ENCODE results near the gene TUBGCP2.
"Not testable (repeated sequence)": the region's sequence is repeated elsewhere in the genome, so short reads cannot be mapped to it uniquely, and the experiment has no call there.

TUBGCP2 gene

DNA sequence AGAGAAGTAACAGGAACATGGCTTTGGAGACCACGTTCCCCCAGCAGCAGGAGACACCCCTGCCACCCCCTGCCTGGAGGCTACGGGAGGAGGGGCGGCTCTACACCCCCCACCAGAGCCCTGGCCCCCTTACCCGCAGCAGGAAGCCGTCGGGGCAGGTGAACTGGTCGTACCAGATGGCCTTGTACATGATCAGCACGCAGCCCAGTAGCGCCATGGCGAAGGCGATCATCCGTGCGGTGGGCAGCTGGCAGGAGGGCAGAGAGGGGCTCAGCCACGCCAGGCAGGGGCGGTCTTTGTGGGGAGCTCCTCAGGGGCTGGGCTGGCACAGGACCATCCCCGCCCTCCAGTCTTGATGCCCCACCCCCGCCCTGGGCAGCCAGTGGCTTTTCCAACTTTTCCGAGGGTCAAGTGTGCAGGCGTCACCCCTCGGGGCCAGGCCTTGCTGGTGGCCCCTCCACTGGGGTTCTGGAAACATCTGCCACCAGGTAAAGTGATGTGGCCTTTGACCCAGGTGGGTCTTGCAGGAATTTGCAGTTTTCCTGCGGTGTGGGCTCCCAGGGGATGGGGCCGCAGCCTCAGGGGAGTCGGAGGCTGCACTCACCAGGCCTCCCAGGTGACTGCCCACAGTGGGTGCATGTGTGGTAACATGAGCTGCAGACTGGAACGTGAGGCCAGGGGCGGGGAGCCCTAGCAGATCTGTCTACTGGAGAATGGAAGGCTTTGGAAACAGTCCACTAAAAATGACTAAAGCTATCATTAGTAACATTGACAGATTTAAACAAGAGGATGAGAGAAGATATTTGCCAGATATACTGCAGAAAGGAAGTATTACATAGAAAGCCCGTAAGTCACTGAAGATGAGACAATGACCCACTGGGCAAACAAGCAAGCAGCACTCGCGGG lies 18.3 kb upstream of the TUBGCP2 start:
- in situ Hi-C loops (cut with MboI; ENCODE audit: low sequenced_read_pairs), result no loop called here

DNA sequence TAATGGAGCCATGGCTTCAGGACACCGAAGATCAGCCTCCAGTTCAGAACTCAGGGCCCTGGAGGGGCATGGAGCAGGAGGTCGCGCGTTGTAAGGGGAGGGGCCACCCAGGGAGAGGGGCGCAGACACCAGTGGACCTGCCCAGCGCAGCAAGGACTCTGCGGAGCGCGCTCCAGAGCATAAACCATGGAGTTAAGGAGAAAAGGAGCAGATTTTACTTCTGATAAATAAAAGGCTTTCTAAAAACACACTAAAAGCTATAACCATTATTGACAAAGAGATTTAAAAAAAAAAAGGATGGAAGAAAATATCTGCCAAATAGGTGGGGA lies 17.5 kb upstream of the TUBGCP2 start:
- in situ Hi-C loops (cut with MboI; ENCODE audit: low sequenced_read_pairs), result no loop called here

DNA sequence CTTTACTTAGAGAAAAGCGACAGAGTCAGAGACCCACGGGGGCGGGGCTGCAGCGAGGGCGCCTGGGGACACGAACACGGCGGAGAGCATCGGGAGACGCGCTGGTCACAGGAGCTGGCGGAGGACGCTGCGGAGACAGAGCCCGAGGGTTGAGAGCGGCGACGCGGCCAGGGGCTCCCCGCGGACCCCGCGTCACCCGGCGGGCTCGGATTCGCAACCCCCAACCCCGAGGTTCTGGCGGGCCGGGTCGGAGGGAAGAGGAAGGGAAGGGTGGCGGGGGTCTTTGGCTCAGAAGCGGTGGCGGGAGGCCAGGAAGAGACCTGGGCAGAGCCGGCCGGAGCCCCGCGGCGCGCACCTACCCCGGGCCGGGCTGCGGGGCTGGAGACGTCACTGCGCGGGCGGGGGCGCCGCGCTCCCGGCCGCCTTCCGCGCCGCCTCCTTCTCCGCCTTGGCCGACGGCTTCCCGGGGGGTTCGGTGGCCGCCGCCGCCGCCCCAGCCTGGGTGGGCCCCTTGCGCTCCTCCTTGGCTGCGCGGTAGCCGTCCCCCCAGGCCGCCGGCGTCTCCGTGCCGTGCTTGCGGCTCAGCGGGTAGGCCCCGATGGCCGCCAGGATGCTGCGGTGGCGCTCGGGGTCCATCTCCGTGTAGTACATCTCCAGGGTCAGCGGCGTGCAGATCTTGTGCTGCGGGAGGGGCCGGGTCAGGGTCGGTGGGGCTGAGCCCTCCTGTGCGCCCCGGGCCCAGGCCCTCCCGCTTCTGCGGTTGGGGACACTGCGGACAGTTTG lies 17.0 kb upstream of the TUBGCP2 start:
- in situ Hi-C loops (cut with MboI; ENCODE audit: low sequenced_read_pairs), result no loop called here

DNA sequence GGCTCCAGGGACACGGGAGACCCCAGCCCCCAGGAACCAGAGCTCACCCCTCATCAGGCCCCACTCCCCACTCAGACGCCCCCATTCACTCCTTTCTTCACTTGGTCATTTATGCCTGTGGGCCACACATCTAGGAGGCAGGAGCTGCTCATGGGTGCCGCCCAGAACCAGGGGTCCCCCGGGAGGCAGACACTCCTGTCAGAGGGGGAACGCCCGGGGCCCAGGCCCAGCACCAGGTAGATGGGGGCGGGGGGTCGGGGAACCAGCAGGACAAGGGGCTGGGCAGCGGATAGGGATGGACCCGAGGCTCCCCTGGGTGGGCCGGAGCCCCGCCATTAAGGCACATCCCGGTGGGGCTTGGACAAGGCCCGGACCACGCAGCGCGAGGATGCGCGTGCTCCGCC lies 16.2 kb upstream of the TUBGCP2 start:
- in situ Hi-C loops (cut with MboI; ENCODE audit: low sequenced_read_pairs), result no loop called here

DNA sequence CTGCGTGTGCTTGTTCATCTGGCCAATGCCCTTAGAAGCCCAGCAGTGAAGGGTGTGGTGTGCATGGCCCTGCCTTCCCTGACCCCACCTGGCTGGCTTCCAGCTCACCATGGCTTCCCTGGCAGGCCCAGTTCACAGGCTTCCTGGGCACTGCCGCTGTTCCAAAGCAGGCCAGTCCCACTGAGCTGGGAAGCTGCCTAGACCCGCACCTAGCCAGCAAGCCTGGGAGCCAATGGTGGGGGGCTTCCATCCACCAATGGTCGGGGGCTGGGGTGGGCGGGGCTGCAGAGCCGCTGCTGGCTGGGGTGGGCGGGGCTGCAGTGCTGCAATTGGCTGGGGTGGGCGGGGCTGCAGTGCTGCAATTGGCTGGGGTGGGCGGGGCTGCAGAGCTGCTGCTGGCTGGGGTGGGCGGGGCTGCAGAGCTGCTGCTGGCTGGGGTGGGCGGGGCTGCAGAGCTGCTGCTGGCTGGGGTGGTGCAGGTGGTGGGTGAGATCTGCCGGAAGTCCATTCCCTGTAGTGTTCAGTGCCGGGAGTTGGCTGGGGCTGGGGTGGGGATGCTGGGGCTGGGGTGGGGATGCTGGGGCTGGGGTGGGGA lies 15.6 kb upstream of the TUBGCP2 start:
- in situ Hi-C loops (cut with MboI; ENCODE audit: low sequenced_read_pairs), result no loop called here

DNA sequence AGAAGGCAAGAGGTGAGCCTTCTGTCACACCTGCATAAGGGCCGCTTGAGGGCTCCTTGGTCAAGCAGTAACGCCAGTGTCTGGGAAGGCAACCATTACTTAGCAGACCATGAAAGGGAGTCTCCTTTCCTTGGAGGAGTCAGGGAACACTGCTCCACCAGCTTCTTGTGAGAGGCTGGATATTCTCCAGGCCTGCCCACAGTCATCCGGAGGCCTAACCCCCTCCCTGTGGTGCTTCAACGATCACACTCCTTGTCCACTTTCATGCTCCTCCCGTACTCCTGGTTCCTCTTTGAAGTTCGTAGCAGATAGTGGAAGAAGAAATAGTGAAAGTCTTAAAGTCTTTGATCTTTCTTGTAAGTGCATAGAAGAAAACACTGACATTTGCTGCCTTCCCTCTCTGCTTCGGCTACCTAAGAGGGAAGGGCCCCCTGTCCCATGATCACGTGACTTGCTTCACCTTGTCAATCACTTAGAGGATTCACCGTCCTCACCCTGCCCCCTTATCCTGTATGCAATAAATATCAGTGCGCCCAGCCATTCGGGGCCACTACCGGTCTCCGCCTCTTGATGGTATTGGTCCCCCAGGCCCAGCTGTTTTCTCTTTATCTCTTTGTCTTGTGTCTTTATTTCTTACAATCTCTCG lies 13.5 kb upstream of the TUBGCP2 start:
- in situ Hi-C loops (cut with MboI; ENCODE audit: low sequenced_read_pairs), result not testable (repeated sequence)

DNA sequence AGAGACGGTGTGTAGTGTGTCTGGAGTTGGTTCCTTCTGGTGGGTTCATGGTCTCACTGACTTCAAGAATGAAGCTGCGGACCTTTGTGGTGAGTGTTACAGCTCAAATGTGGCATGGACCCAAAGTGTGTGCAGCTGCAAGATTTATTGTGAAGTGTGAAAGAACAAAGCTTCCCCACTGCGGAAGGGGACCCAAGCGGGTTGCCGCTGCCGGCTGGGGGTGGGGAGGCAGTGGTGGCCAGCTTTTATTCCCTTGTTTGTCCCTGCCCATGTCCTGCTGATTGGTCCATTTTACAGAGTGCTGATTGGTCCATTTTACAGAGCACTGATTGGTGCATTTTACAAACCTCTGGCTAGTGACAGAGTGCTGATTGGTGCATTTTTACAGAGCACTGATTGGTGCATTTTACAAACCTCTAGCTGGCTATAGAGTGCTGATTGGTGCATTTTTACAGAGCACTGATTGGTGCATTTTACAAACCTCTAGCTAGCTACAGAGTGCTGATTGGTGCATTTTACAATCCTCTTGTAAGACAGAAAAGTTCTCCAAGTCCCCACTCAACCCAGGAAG lies 12.3 kb upstream of the TUBGCP2 start:
- in situ Hi-C loops (cut with MboI; ENCODE audit: low sequenced_read_pairs), result not testable (repeated sequence)

DNA sequence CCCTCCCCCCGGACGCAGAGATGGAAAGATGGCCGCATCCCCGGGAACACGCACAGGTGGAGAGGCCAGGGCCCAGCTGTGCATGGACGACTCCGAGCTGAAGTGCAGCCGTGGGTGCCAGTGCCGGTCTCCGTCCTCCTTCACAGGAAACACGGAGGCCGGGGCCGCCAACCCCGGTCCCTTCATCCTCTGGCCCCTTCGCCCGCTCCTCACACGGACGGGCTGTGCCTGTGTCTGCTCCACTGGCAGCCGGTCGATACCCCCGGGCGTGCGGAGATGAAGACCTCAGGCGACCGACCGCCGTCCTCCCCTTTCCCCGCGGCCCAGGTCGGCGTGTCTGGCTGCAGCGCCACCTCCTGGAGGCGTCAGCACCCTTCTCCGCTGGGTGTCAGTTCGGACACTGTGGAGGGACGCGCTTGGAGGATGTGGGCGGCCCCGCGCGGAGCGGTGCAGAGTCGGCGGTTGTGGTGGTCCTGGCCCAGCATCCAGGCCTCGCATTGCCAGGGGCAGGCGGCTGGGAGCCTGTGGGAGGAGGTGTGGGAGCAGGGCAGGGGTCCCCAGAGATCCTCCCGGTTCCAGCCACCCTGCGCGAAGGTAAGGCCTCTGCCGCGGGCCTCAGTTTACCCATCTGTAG lies 9.9 kb upstream of the TUBGCP2 start:
- in situ Hi-C loops (cut with MboI; ENCODE audit: low sequenced_read_pairs), result no loop called here

DNA sequence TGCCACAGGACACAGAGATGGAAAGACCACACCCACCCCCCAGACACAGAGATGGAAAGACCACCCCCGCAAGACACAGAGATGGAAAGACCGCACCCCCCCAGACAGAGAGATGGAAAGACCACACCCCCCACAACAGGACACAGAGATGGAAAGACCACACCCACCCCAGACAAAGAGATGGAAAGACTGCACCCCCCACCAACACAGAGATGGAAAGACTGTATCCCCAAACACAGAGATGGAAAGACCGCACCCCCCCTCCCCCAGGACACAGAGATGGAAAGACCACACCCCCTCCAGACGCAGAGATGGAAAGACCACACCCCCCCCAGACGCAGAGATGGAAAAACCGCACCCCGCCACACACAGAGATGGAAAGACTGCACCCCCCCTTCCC lies 8.1 kb upstream of the TUBGCP2 start:
- in situ Hi-C loops (cut with MboI; ENCODE audit: low sequenced_read_pairs), result no loop called here

DNA sequence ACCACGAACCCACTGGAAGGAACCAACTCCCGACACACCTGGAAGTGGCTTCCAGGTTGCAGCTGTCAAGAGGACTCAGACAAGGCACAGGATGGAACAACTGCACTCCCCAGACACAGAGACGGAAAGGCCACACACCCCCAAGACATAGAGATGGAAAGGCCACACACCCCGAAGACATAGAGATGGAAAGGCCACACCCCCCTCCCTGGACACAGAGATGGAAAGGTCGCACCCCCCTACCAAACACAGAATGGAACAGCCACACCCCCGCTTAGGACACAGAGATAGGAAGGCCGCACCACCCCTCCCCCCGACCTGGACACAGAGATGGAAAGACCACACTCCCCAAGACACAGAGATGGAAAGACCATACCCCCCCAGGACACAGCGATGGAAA lies 7.6 kb upstream of the TUBGCP2 start:
- in situ Hi-C loops (cut with MboI; ENCODE audit: low sequenced_read_pairs), result no loop called here

DNA sequence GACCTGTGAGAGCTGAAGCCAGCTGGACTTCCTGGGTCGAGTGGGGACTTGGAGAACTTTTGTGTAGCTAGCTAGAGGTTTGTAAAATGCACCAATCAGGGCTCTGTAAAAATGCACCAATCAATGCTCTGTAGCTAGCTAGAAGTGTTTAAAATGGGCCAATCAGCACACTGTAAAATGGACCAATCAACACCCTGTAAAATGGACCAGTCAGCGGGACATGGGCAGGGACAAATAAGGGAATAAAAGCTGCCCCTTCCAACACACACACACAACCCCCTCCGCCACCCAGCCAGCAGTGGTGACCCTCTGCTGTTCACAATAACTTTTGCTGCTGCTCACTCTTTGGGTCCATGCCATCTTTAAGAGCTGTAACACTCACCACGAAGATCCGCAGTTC lies 7.2 kb upstream of the TUBGCP2 start:
- in situ Hi-C loops (cut with MboI; ENCODE audit: low sequenced_read_pairs), result no loop called here

DNA sequence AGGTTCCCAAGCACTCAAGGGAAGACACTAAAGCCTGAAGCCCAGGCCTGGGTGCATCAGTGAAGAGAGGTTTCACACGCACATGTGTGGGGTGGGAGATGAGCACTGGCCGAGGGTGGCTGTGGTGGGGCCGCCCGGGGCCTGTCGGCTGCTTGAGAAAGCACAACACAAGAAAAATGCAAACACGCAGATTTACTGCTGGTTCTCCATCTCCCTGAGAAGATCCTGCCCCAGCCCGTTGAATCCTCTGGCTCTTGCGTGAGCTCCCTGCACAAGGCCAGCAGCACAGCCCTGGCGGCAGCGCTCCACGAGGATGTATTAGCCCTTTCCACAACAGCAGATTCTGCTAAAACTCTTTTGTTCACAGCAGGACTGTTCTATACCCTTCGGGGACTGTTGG lies 6.2 kb upstream of the TUBGCP2 start:
- in situ Hi-C loops (cut with MboI; ENCODE audit: low sequenced_read_pairs), result no loop called here

DNA sequence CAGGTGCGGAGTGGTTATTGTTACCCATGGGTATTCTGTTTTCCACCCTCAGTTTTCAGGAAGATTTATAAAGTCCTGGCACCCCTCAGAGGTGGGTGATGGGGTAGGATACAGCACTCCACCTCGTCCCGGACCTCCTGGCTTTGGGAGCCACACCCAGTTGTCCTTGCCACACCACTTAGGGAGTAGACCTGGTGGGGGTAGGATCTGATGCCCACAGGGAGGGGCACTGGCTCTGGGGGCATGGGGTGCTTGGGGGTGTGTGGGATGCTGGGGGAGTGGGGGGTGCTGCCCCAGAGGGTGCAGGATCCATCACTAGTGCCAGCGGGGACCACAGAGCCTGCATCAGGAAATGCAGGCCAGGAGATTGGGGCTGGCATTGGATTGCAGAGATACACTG lies 4.5 kb upstream of the TUBGCP2 start:
- in situ Hi-C loops (cut with MboI; ENCODE audit: low sequenced_read_pairs), result no loop called here

DNA sequence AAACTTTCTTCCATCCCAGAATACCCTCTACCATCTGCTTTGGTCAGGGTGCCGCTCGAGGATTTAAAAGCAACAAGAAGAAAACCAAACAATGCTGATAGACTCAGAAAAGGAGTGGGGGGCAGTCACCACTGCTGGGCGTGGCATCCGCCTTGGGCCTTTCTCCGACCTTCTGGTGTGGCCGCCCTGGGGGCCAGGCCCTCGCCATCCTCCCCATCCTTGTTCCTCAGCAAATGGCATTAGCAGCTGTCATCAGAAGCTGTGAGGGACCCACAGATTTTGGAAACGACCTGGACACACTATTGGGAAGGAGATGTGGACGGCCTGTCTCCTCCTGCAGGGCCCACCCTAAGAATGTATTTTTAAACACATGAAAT lies 4.1 kb upstream of the TUBGCP2 start:
- in situ Hi-C loops (cut with MboI; ENCODE audit: low sequenced_read_pairs), result no loop called here

DNA sequence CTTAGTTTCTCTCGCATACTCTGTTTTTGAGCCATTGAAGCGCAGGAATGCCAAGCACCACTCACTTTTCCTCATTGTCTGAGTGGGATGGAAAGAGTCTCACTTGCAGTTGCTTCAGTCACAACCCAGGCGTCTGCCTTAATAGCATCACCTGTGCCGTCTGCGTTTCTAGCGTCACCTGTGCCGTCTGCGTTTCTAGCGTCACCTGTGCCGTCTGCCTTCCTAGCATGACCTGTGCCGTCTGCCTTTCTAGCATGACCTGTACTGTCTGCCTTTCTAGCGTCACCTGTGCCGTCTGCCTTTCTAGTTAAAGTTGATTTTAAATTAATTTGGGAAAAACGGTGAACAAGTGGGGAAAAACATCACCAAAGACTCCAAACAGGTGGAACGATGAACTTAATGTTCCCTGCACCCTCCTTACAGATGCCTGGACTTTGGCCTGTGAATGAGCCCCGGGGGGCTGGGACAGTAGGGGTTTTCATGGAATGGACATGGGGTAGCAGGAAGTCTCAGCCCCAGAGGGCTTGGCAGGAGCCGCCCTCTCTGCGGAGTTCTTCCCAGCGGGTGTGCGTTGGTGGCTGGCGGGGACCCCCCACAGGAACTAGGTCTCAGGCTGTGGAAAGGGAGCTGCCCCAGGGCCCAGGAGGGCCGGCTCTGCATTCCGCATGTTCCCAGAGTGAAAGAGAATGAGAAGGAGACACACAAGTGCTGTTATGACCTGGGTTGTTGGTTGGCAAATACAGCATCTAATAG lies 3.5 kb upstream of the TUBGCP2 start:
- in situ Hi-C loops (cut with MboI; ENCODE audit: low sequenced_read_pairs), result no loop called here

DNA sequence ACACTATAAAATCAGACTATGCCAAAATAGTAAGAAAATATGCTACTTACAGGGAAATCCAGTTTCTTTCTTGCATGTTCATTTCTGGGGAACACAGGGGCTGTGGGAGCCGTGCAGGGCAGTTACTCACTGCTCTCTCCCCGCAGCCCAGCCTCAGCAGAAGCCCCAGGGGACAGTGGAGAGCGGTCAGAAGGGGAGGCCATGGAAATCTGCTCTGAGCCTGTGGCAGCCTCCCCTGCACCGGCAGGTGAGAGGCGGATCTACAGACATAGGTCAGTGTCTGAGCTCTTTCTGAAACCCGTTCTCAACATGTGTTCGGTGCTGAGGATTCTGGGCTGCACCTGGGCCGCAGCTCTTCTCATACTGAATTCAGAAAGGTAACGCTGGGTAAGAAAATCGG lies 2.9 kb upstream of the TUBGCP2 start:
- in situ Hi-C loops (cut with MboI; ENCODE audit: low sequenced_read_pairs), result no loop called here

DNA sequence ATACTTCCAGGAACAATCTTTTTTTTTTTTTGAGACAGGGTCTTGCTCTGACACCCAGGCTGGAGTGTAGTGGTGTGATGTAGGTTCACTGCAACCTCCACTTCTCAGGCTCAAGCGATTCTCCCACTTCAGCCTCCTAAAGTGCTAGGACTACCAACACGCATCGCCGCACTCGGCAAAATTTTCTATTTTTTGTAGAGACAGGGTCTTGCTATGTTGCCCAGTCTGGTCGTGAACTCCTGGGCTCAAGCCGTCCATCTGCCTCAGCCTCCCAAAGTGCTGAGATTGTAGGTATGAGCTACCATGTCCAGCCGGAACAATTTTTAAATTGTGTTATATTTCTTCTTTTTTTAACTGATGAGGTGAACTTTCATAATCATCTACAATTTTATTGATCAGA lies 2.1 kb upstream of the TUBGCP2 start:
- in situ Hi-C loops (cut with MboI; ENCODE audit: low sequenced_read_pairs), result no loop called here

DNA sequence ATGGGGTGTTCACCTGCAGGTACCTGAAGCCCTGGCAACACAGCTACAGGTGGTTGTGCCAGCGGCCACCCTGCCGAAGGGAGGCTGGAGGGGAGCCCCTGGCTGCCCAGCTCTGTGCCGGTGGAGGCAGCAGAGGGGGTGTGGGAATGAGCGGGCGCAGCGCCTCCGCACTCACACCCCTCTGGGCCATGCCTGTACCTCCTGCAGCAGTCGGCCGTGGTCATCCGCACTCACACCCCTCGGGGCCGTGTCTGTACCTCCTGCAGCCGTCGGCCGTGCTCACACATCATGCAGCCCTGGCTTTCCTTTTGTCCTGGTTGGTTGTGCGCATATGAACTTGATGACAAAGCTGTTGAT lies 1.7 kb upstream of the TUBGCP2 start:
- in situ Hi-C loops (cut with MboI; ENCODE audit: low sequenced_read_pairs), result no loop called here

DNA sequence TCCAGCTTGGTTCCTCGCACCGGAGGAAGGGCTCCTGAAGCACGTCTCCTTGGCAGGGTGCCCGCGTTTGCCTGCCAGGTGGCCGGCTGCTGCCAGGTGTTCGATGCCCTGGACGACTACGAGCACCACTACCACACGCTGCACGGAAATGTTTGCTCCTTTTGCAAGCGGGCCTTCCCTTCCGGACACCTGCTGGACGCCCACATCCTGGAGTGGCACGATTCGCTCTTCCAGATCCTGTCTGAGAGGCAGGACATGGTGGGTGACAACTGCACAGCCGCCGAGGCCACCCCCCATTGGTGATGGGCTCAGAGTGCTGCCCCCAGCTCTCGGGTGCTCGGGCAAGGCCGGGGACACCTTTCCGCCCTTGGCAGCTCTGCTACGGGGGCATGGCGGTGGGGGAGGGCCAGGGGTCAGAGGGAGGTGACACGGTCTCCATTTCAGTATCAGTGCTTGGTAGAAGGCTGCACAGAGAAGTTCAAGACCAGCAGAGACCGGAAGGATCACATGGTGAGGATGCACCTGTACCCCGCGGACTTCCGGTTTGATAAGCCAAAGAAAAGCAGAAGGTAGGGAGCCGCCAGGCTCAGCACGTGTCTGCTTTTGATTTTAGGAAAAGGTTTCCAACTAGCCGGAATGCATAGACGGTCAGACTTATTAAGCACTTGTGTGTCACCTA lies 1.2 kb upstream of the TUBGCP2 start:
- in situ Hi-C loops (cut with MboI; ENCODE audit: low sequenced_read_pairs), result loop anchor here (10.0 kb wide), 1 partner anchor 165 kb away; no protein-coding TSS in a partner anchor

Measured in HL-60/S4 treated with retinoic acid at 250 ng/mL for 4 days and 3 days (cell line).